Gastrocnemius medialis (tissue), 4 donors: ENCODE measurements around the gene BDKRB2.

ENCODE experiments used
- CTCF ChIP-seq, 5 experiments: fragments of 450-650 bp in 3 of 5; fragments of 200-600 bp in 2 of 5; sonication (generic) in 2 of 5; IDR thresholded peaks in 4 of 5; conservative IDR thresholded peaks in 1 of 5; 1 replicate in 4 of 5; 2 replicates in 1 of 5; pipeline ENCODE4 v1.5.1; 2016 to 2019; ENCODE audit warnings: antibody characterized with exemption in 5 of 5, mild to moderate bottlenecking in 3 of 5, moderate library complexity in 3 of 5
- POLR2A ChIP-seq, 2 donors: fragments of 450-650 bp; IDR thresholded peaks; one replicate each; pipeline ENCODE4 v1.6.1; 2017; ENCODE audit warnings: antibody characterized with exemption in 2 of 2, mild to moderate bottlenecking in 2 of 2, moderate library complexity in 2 of 2

GRCh38 chr14:96281486-96281885 is 76.8 kb downstream of the BDKRB2 start:
- TF ChIP-seq CTCF (IDR thresholded peaks at IDR 0.05 in 4 of 5, conservative IDR thresholded peaks at IDR 0.05 in 1 of 5): no peak
- no peak for TF ChIP-seq POLR2A (IDR thresholded peaks at IDR 0.05)
